Heart left ventricle (tissue), 16 donors: ENCODE data around the gene YBX1. TPM values are rescaled to one million over a fixed set of nuclear protein-coding genes. Genes with fewer than 3 reads are reported as not detected.

Experiments used
- ATAC-seq, 4 donors: fragments of 200-7000 bp; cut with Tn5 transposase; one replicate each; pipeline ENCODE4 v1.9.1; 2020 to 2022; ENCODE audit warnings: moderate library complexity in 4 of 4, mild to moderate bottlenecking in 3 of 4, moderate number of reproducible peaks in 1 of 4
- DNase-seq, 5 donors: peaks; one replicate each; pipeline ENCODE4 v3.0.0-alpha.2; 2020
- H3K27ac ChIP-seq, 12 donors: fragments of 200-600 bp; sonication (generic) in 4 of 12; one replicate each; pipeline versions ENCODE4 v1.5.0 to v1.8.0; 2016 to 2022; ENCODE audit warnings: mild to moderate bottlenecking in 2 of 12
- H3K27me3 ChIP-seq, 9 donors: fragments of 200-600 bp; sonication (generic) in 2 of 9; one replicate each; pipeline versions ENCODE4 v1.5.1 to v1.8.0; 2016 to 2022; ENCODE audit warnings: mild to moderate bottlenecking in 3 of 9
- H3K36me3 ChIP-seq, 9 donors: fragments of 200-600 bp; sonication (generic) in 2 of 9; one replicate each; pipeline versions ENCODE4 v1.5.0 to v1.8.0; 2018 to 2022; ENCODE audit warnings: mild to moderate bottlenecking in 2 of 9
- H3K4me1 ChIP-seq, 12 donors: fragments of 200-600 bp; sonication (generic) in 4 of 12; one replicate each; pipeline versions ENCODE4 v1.5.0 to v1.8.0; 2016 to 2022; ENCODE audit warnings: mild to moderate bottlenecking in 3 of 12
- H3K4me3 ChIP-seq, 12 donors: fragments of 200-600 bp; sonication (generic) in 4 of 12; one replicate each; pipeline versions ENCODE4 v1.5.0 to v1.8.0; 2017 to 2022; ENCODE audit warnings: mild to moderate bottlenecking in 9 of 12, moderate library complexity in 4 of 12
- H3K9me3 ChIP-seq, 12 donors: fragments of 200-600 bp; sonication (generic) in 4 of 12; one replicate each; pipeline versions ENCODE4 v1.5.0 to v1.8.0; 2016 to 2022; ENCODE audit warnings: mild to moderate bottlenecking in 1 of 12
- POLR2A ChIP-seq, 2 donors: fragments of 450-650 bp; IDR thresholded peaks; one replicate each; pipeline ENCODE4 v1.6.1; 2017; ENCODE audit warnings: antibody characterized with exemption in 2 of 2, mild to moderate bottlenecking in 2 of 2, moderate library complexity in 2 of 2
- WGBS, 4 donors: extraction: QIAGEN DNeasy Blood & Tissue Kit in 2 of 4; methylation state at CpG; one replicate each; pipeline versions ENCODE4 v1.1.5 to v1.1.7; 2013 to 2018; 5-methylcytosine and 5-hydroxymethylcytosine counted together
- intact Hi-C, 10 donors: fragments of 100-400 bp; cut with DNase I; formaldehyde crosslinking; loops; one replicate each; pipeline versions ENCODE4 v1.11.1 to v1.14.2; 2022
- polyA plus RNA-seq, 2 donors: library from polyadenylated mRNA; stranded (reverse); fragments of 200-250 nt; gene quantifications; one replicate each; pipeline ENCODE4 v1.2.3, GENCODE V29; 2013
- total RNA-seq, 9 donors: library from RNA; depleted of rRNA in 2 of 9; stranded (reverse); fragments of >200 nt in 2 of 9; fragmentation: NEBNext Ultra II Directional in 3 of 9; extraction: Animal tissue kit (Norgen Biotek cat#: 25700) in 3 of 9; gene quantifications; one replicate each; pipeline versions ENCODE4 v1.1.0 to v1.2.4, GENCODE V29; 2016 to 2023
- TF ChIP-seq, protein P1 (sequence below), 12 donors: fragments of 200-600 bp; sonication (generic) in 4 of 12; IDR thresholded peaks; one replicate each; pipeline versions ENCODE4 v1.5.0 to v1.8.0; 2018 to 2022; ENCODE audit warnings: antibody characterized with exemption in 12 of 12, mild to moderate bottlenecking in 5 of 12
- donor health status: ischemic (EF 13 %, LVEDD 7.1; RV severe dilation, severe dysfunction).
- donor health status: healthy with polysubstance abuse.
- donor health status: DM: no; HTN: yes; CAD: no.
- donor health status: DM: no; HTN: no; CAD: no.
- donor health status: ischemic (EF 25% LVEDD 6.9; RV normal size, moderate dysfunction).
- donor health status: ischemic (EF 25% LVEDD 5.7; RV mildly dilated, moderate dysfunction).
- donor health status: healthy.
- donor health status: DM: yes; HTN: yes; CAD: no.
- donor health status: ischemic (EF 35%, LVEDD 5.7; RV mildly dilated, moderate dysfunction).
- donor health status: nonischemic (EF 11% LVEDD 7.7; RV severe dilation, severe dysfunction).
- donor health status: DM: yes; HTN: yes; CAD: no.
- donor health status: PGD.
- donor health status: ischemic (EF 29% LVEDD 5.4; RV normal size, mild dysfunction).
- donor health status: nonischemic (EF 23%, LVEDD 6.1; RV moderate dilation, normal function).

Gene YBX1
- total and polyA plus RNA-seq, 11 donors: 638 to 1,226 (median 788) TPM

DNA sequence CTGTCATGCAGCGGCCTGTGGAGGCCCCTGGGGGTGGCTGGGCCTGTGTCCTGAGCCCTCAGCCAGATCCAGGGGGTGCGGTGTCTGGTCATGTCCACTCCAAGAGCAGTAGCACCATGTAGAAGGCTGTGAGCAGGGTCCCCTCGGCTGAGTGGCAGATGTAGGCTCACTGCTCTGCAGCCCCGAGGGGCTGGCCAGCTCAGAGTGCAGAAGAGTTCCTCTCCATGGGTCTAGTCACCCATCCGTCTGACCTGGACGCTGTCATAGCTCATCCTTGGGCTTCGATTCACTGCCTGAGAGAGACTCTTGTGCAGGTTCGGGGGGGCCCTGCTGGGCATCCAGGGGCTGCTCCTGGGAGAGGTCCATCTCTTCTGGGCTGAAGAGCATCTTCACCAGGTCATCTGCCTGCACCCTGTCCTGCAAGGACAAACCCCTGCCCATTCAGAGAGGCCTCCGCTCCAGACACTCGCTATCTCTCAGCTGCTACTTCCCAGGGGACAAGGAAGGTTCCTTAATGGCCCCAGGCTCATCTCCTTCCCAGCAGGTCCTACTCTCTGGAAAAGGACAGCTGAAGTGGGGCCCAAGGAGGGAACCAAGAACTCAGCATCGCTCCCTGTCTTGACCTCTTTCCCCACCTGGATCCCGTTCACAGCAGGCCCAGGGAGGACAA is 64.4 kb downstream of the YBX1 start:
- peaks cover 0 to 53% (median 43%) of the 10 kb centered on the region in 9 donors for H3K36me3 ChIP-seq
- H3K9me3 ChIP-seq: no peaks in the 10 kb centered on the region
- H3K27me3 ChIP-seq: no peaks in the 10 kb centered on the region
- ATAC-seq (no peak), DNase-seq (no peak)
- intact Hi-C loops: loop anchor here (1.0 to 10.0 kb wide), 8 partner anchors 154 to 602 kb away; no protein-coding TSS in a partner anchor
- WGBS, 4 donors: 91 to 98% (median 93%) methylated on average over 7 to 12 of the region's 12 CpGs
- H3K4me1 ChIP-seq: peaks cover 0 to 19% (median 0%) of the 10 kb centered on the region in 12 donors
- TF ChIP-seq, protein P1, sequence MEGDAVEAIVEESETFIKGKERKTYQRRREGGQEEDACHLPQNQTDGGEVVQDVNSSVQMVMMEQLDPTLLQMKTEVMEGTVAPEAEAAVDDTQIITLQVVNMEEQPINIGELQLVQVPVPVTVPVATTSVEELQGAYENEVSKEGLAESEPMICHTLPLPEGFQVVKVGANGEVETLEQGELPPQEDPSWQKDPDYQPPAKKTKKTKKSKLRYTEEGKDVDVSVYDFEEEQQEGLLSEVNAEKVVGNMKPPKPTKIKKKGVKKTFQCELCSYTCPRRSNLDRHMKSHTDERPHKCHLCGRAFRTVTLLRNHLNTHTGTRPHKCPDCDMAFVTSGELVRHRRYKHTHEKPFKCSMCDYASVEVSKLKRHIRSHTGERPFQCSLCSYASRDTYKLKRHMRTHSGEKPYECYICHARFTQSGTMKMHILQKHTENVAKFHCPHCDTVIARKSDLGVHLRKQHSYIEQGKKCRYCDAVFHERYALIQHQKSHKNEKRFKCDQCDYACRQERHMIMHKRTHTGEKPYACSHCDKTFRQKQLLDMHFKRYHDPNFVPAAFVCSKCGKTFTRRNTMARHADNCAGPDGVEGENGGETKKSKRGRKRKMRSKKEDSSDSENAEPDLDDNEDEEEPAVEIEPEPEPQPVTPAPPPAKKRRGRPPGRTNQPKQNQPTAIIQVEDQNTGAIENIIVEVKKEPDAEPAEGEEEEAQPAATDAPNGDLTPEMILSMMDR (IDR thresholded peaks at IDR 0.05): no peak
- no peak for TF ChIP-seq POLR2A (IDR thresholded peaks at IDR 0.05)
- H3K27ac ChIP-seq: no peak overlapping the region
- H3K4me3 ChIP-seq: no peak overlapping the region

DNA sequence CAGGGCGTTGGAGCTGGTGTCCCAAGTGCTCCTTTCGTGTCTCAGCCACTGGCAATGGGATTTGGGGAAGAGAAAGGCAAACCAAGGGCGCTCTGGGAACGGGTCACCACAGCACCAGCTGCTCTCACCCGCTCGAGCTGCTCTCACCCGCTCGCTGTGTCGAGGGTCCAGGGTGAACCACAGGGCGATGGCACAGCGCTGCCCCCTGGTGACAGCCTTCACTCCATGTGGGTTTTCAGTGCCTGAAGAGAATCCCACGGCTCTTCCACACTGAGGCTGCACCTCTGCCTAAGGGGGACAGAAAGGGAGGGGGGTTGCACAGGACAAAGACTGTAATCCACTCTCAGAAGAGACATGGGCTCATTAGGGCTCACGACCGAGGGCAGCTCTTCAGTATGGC is 64.9 kb downstream of the YBX1 start:
- ATAC-seq (peak in 3 of 4 donors; percentile 65 to 70 (median 68)), DNase-seq (peak in 2 of 5 donors; percentile 49 to 55)
- TF ChIP-seq POLR2A (IDR thresholded peaks at IDR 0.05): no peak
- TF ChIP-seq, protein P1 (IDR thresholded peaks at IDR 0.05): peak; percentile 47 to 72 (median 60)
- no peaks in the 10 kb centered on the region for H3K9me3 ChIP-seq
- 53 to 69% (median 58%) methylated on average over 6 to 14 of the region's 14 CpGs for WGBS, 4 donors
- H3K27me3 ChIP-seq: no peaks in the 10 kb centered on the region
- no peak overlapping the region for H3K27ac ChIP-seq
- no peak overlapping the region for H3K4me3 ChIP-seq
- intact Hi-C loops: loop anchor here (1.0 to 10.0 kb wide), 8 partner anchors 155 to 602 kb away; no protein-coding TSS in a partner anchor
- H3K4me1 ChIP-seq: peaks cover 0 to 19% (median 0%) of the 10 kb centered on the region in 12 donors
- H3K36me3 ChIP-seq: peaks cover 0 to 58% (median 48%) of the 10 kb centered on the region in 9 donors

DNA sequence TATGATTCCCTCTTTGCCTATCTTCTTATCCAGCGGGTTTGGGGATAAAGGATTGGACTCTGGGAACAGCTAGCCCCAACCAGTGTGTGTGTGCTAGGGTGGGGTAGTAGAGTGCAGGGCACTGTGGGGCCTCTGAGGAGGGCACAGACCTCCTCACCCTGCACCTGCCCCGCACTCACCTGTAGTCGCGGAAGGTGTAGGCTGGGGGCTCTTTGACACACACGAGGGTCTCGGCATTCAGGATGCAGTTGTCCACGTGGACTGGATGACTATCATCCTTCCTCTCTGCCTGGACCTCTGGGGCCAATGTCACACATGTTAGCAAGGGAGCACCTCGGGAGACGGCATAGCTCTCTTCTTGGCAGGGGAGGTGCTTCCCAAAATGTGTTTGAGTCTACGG is 65.8 kb downstream of the YBX1 start:
- TF ChIP-seq POLR2A (IDR thresholded peaks at IDR 0.05): no peak
- TF ChIP-seq, protein P1 (IDR thresholded peaks at IDR 0.05): no peak
- Histone ChIP-seq H3K27me3 (no peaks in the 10 kb centered on the region), H3K27ac (no peak overlapping the region), H3K4me3 (no peak overlapping the region), H3K4me1 (peaks cover 0 to 19% (median 0%) of the 10 kb centered on the region in 12 donors), H3K36me3 (peaks cover 0 to 66% (median 57%) of the 10 kb centered on the region in 9 donors), H3K9me3 (no peaks in the 10 kb centered on the region)
- intact Hi-C loops: loop anchor here in 8 of 10 donors (2.0 to 10.0 kb wide), 6 partner anchors 156 to 603 kb away; no protein-coding TSS in a partner anchor
- WGBS, 4 donors: 81 to 87% (median 85%) methylated on average over 10 of the region's 10 CpGs
- DNase-seq (no peak), ATAC-seq (no peak)
